RPMI8226 (cell line): ENCODE results near the gene NDUFA8.
A peak's percentile ranks its signal among the peaks of the same experiment; 100 is the strongest.
"Not testable (repeated sequence)": the region's sequence is repeated elsewhere in the genome, so short reads cannot be mapped to it uniquely, and the experiment has no call there.

ENCODE experiments used
- DNase-seq: peaks from one replicate; pipeline ENCODE4 v3.0.0-alpha.2; 2015

The NDUFA8 gene

GRCh38 chr9:122119166-122119521 is 40.4 kb downstream of the NDUFA8 start:
- DNase-seq, result no peak

GRCh38 chr9:122118343-122119165 is 41.0 kb downstream of the NDUFA8 start:
- no peak for DNase-seq

GRCh38 chr9:122117241-122117640 is 42.3 kb downstream of the NDUFA8 start:
- DNase-seq, result not testable (repeated sequence)

- DNase-seq, result no peak
Measured at GRCh38 chr9:122116448-122117173, 43.0 kb downstream of the NDUFA8 start.

- no peak for DNase-seq
Measured at GRCh38 chr9:122116040-122116439, 43.5 kb downstream of the NDUFA8 start.

- DNase-seq, result no peak
Measured at GRCh38 chr9:122115176-122116035, 44.2 kb downstream of the NDUFA8 start.

GRCh38 chr9:122113574-122113973 is 46.0 kb downstream of the NDUFA8 start:
- no peak for DNase-seq

GRCh38 chr9:122112238-122112637 is 47.3 kb downstream of the NDUFA8 start:
- no peak for DNase-seq

GRCh38 chr9:122111413-122112085 is 48.0 kb downstream of the NDUFA8 start:
- no peak for DNase-seq

- no peak for DNase-seq
Measured at GRCh38 chr9:122110100-122110833, 49.3 kb downstream of the NDUFA8 start.

GRCh38 chr9:122109035-122109813 is 50.4 kb downstream of the NDUFA8 start:
- no peak for DNase-seq

GRCh38 chr9:122107291-122107805 is 52.2 kb downstream of the NDUFA8 start:
- no peak for DNase-seq

GRCh38 chr9:122106576-122106975 is 53.0 kb downstream of the NDUFA8 start:
- DNase-seq, result no peak

- no peak for DNase-seq
Measured at GRCh38 chr9:122103985-122104384, 55.6 kb downstream of the NDUFA8 start.

- DNase-seq, result no peak
Measured at GRCh38 chr9:122102156-122102555, 57.4 kb downstream of the NDUFA8 start.

- DNase-seq, result no peak
Measured at GRCh38 chr9:122100756-122101155, 58.8 kb downstream of the NDUFA8 start.

GRCh38 chr9:122099271-122099869 is 60.2 kb downstream of the NDUFA8 start:
- peak; percentile 91 for DNase-seq

GRCh38 chr9:122097679-122098315 is 61.8 kb downstream of the NDUFA8 start:
- no peak for DNase-seq

GRCh38 chr9:122096620-122097415 is 62.8 kb downstream of the NDUFA8 start:
- no peak for DNase-seq
